NCI-H187 (cell line): ENCODE measurements around the gene ST6GALNAC5.

Experiments
- DNase-seq, 2 experiments: peaks; one replicate each; lab custom pipeline; 2025; lab: John Stamatoyannopoulos, UW

The ST6GALNAC5 gene

DNA sequence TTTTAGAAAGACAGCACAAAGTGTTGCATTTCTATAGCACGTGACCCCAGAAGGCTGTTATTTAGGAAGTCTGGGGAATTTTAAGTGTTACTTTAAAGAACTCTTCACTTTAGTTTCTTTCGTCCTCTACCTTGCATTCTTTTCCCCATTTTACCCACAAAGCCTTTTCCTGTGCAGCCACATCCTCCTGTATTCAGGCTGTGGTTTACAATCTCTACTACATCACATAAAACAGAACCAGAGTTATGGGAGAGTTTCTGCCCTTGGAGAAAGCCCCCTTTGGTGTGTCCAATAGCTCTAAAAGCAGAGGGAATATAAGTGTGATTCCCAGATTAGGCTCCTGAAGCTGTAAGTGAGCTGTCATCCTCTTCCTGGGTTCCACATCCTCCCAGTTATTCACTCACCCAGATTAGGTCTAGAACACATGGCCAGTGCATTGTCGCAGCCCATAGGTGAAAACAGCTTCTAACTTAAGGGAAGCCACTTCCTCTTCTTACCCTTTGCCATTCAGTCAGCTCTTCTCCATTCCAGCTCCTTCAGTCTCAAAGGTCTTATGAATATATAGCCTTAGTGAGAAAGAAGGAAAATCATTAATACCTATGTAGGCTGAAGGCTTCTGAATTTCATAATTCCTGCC is 180.8 kb downstream of the ST6GALNAC5 start:
- DNase-seq, result no peak

DNA sequence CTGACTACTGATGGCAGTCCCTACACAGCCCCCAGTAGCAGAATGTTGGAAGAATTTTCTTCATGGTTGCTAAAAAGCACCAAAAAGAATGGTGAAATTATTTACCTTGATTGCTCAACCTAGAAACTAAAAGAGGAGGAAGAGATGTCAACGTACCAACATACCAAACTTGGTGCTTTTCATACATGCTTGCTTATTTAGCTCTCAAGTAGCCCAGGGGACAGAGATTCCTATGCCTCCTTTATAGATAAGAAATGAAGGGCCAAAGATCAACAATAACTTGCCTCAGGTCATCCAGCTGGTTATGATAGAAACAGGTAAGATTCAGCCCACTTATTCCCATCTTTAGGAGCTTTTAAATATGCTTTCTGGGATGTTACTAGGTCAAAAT is 181.3 kb downstream of the ST6GALNAC5 start:
- no peak for DNase-seq

DNA sequence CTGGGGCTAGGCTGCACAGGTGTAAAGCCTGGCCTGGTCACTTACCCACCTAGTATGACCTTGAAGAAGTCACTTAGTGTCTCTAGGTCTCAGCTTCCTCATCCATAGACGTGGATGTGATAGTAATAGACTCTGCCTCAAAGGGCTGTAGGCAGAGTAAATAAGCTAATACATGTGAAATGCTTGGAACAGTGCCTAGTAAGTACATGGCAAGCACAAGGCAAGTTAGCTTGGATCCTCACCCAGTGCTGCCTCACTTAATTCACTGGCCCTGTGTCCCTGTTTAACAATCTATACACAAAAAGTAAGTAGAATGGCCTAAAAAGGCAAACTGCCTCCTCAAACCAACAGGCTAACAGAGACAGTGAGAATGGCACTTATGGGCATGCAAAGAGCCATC is 184.1 kb downstream of the ST6GALNAC5 start:
- DNase-seq, result no peak

DNA sequence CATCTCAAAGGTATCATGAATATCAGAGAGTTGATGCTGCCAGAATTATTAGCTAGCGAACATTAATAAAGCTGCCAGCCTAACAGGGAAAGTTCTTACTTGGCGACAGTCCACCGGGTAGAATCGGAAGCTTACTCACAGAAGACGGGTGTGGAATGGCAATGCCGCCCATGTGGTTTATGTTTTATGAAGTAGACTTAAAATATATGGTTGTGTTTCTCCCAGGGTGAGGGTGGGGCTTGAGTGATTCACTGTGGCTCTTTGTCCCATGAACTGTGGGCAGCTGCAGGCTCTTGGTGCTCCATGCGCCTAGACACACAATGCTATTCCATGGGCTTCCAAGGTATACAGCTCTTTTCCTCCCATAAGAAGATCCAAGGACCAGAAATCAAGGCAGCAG is 189.2 kb downstream of the ST6GALNAC5 start:
- DNase-seq, result no peak

DNA sequence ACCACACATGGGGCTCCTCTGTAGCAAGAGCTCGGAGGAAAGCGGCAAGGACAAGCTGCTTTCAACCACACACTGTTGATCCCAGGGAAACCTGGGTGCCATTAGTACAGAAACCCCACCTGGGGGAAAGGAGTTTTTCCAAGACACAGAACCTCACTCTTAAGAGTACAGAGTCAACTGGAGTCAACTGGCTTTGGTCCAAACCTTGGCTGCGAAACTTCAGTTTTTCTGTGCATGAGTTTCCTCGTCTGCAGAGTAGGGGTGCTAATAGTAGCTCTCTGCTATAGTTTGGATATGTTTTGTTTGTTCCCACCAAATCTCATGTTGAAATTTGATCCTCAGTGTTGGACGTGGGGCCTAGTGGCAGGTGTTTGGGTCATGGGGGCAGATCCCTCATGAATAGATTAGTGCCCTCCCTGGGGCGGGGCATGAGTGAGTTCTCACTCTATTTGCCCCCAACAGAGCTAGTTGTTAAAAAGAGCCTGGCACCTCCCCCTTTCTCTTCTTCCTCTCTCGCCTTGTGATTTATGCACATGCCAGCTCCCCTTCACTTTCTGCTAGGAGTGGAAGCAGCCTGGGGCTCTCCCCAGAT is 190.8 kb downstream of the ST6GALNAC5 start:
- DNase-seq, result no peak

DNA sequence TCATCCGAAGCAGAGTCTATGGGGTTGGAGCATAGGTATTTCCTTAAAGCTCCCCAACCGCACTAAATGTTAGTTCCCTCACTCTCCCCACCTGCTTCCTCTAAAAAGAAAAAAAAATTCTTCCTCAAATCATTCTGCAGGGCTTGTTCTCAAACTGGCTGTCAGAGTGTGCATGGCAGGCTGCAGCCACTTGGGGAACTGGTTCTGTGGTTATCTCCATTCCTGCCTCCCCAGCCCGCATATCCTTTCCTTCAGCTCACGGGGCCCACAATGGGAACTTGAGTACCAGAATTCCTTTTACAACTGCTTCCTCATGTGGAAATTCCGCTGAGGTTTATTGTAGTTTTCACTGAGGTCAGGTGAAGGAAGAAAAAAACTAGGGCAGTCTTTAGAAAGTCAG is 192.7 kb downstream of the ST6GALNAC5 start:
- no peak for DNase-seq

DNA sequence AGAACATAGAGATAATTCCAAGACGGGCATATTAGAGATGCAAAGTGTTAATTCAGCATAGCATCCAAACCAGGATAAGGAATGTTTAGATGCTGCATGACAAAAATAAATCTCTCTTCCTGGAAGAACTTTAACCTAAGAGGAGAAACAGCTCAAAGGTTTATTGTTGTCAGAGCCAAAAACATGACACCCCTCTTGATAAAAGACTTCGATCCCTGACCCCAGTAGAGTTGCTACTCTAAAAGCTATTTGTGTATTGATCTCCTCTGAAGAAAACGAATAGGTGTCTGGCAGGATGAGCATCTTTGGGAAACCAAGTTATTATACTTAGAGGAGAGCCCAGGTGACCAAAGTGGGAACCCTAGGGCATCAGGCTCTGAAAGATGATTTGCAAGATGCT is 193.9 kb downstream of the ST6GALNAC5 start:
- no peak for DNase-seq

DNA sequence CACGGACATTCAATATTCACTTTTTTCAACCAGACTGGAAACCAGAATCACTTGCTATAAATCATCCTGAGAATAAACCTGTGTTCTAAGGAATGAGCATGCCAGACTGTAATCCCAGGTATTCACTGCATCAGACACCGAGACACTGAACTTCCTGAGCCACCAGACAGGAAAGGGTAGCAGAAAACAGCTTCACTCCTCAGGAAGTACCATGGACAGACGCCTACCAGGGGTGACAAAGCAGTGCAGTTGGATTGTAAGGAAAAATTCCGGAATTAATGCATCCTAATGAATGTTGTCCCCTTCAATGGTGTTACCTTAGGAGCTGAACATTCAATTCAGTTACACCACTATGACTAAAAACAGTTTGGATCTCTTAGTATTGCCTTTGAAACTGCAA is 195.8 kb downstream of the ST6GALNAC5 start:
- DNase-seq, result no peak

DNA sequence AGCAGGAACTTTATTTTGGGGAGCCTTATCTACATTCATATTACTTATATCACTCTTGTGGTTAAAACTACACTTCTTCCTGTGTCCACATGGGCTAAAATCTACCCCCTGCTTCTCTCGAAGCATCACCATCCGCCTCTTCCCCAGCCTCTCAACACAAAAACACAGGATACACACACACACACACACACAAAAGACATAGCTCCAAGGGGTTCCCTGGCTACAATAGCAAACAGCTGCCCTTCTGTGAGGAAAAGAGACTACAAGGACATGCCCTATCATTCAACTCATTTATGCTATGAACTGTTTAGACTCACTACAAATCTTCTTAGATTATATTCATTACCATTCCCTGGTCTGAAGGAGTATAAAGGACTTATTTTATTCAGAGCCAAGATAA is 197.0 kb downstream of the ST6GALNAC5 start:
- no peak for DNase-seq

DNA sequence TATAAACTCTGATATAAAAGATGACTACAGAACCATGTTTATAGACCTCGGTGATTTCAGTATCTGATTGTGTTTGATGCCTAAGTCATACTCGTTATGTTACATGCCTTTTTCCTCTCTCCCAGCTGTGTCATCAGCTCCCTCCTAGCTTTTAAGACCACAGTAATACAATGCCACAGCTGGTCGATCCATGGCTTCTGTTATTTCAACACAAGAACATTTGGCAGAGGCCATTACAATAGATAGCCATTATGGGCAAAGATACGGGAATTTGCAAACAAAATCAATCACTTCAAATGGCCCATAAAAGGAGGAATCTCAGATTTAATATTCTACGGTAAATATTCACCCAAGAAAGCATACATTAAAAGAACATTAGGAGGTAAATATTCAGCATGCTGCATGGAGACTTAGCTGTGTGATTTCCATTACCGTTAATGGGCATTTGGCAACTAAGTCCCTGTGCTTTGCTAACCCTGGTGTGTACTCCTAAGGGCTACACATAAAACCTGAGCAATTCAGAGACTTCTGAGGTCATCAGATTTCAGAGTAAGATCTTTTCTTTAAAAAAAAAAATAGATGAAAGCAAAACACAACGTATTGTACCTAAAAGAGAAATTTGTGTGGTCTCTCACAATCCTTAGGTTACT is 198.5 kb downstream of the ST6GALNAC5 start:
- DNase-seq, result no peak

DNA sequence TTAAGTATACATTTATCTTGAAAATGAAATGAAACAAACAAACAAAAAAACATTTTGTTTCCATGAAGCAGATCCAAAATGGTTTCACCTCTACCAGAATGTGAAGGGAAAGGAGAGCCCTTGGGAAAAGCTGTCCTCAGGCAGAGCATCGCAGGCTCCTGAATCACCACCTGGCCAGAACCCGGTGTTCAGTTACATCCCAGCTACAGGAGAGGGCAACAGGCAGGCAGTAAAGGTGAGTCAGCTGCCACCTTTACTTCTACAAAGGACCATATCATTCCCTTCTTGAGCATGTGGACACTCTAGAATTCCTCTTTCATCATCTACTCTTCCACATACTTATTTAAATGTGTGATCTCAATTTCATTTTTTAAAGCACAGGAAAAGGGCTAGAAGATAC is 200.7 kb downstream of the ST6GALNAC5 start:
- DNase-seq, result no peak

DNA sequence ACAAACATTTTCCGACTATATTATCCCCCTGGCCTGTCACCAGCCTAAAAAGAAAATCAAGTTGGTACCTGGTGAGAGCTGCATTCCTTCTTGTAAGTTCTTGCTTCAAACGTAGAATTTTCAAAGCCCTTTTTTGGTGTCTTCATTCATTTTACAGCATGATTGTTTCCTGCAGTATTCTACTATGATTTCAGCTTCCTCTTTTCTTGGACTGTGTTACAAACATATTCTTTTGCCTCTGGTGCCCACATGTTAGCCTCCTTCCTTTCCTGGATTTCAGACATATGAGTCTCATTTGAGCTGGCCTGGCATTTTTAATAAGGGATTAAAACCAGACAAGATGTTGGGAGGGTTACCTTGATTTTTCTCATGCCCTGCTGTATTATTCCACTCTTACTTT is 209.5 kb downstream of the ST6GALNAC5 start:
- DNase-seq, result no peak

DNA sequence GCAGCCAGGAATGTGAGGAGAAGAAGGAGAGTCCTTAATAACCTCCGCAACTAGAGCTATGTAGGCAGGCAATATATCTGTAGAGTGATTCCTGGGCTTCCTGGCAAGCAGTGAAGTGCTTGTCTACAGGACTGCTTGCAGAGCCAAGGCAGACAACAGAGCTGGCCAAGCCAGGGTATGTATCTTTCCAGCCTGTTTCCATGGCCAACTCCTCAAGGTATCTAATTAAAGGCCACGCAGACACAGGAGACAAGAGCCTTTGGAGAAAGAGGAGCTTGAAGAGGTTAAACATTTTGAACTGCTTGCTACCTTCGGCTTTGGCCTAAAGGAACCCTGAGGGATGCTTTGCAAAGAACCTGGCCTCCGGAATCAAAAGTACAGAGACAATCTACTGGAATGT is 214.6 kb downstream of the ST6GALNAC5 start:
- DNase-seq, result no peak

DNA sequence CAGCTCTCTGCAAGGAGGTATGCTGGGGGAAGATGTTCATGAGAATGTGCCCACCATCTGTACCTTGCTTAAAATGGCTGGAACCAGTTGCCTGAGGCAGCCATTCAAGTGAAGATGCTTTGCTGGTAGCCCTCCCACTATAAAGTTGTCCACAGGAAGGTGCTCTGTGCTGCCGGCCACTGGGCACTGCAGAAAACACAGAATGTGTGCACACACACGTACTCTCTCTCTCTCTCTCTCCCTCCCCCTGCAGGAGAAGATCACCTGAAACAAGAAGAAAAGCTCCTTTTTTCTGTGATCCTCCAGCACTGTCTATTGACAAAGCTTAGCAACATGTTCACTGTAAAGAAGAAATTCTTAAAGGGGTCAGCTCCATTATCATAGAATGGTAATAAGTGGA is 217.2 kb downstream of the ST6GALNAC5 start:
- no peak for DNase-seq

DNA sequence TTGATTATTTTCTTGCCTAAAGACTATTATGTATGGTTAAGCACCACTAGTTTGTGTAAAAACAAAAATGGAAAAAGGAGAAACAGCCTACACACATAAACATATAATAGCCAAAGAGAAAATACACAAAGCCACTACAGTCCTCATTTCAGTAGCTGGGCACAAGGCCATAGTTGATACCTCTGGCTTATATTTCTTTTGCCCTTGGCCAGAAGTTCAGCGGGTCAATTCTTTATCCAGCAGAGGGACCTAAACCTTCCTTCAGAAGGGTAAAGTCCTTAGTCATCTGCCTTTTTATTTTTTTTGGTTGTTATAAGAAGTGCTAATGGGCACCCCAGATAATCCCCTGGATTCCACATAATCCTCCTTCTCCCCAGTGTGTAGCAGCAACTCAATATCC is 217.8 kb downstream of the ST6GALNAC5 start:
- DNase-seq, result no peak

DNA sequence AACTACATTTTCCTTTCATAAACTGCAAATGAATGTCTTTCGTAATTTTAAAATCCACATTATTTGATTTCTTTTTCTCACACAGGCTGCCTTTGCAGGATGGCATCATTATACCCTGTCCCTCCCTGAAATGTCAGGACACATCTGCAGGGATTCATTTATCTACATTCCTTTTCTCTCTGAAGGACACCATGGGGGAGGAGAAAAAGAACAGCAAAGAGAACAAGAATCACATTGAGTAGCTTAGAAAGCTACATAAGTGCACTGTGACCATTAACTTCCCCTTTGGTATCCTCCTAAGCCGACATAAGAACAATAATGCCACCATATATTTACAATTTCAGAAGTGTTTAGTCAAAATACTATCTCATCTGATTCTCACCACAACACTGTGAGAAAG is 222.5 kb downstream of the ST6GALNAC5 start:
- no peak for DNase-seq

DNA sequence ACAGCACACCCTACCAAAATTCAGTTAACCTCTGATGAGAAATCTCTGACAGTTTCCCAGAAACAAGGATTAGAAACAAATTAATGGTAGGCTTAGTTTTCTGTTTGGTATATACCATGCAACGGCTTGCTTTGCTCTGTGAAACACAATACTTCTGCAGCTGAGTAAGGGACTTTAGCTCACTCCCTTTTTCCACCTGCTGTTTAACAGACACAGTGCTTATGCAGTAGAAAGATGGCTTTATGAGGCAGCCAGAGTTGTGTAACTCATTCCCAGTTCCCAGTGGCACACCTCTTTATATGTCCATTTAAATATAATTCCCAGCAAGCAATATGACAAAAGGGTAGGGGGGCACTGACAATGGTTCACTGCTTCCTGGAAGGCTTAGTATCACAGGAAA is 228.0 kb downstream of the ST6GALNAC5 start:
- no peak for DNase-seq

DNA sequence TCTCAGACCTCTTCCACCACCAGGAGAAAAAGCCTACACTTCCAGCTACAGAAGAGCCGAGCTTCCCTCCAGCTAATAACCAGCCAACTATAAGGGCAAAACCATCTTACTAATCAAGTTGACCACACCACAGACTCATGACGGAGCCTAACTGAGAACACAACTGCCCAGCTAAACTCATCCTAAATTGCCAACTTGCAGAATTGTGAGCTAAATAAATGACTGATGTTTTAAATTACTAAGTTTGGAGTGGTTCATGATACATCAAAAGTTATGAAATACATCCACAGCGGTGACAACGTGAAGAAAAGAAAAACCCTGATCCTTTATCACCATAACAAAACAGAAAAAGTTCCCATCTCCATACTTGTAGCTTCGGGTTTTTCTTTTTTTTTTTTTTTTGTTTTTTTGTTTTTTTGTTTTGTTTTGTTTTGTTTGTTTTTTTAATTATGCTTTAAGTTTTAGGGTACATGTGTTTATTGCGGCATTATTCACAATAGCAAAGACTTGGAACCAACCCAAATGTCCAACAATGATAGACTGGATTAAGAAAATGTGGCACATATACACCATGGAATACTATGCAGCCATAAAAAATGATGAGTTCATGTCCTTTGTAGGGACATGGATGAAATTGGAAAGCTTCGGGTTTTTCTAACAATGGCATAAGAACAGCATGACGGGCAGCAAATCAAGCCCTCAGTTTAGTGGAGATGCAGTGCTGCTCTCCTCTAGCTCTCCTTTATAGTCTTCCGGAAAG is 229.4 kb downstream of the ST6GALNAC5 start:
- no peak for DNase-seq

DNA sequence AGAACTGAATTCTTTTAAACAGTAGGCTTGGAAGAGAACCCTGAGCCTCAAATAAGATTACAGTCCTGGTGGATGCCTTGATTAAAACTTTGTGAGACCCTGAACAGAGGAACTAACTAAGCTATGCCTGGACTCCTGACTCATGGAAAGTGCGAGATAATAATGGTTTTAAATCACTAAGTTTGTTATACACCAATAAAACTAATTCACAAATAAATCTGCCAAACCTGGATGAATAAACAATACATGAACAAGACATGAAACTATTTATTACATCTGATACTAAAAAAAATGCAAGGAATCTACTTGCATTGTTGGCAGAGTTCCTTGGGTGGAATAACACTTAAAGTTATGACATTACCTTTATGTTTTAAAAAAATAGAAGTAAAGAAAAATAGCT is 233.6 kb downstream of the ST6GALNAC5 start:
- no peak for DNase-seq

DNA sequence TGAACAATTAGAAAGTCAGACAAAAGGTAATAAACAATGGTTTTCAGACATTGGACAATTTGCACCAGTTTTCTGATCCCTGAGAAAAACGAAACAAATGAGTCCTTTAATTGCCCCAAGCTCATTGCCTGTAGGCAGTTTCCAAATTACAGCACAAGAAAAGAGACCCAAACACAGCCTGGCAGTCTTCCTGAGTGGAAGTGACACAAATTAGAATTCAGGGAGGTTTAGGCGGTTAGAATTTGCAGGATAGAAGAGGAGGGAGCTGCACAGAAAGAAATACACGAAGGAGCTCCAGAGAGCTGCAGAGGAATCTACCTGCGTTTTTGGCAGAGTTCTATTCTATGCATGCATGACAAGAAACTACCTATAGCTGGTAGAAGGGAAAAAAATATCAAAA is 236.2 kb downstream of the ST6GALNAC5 start:
- no peak for DNase-seq

DNA sequence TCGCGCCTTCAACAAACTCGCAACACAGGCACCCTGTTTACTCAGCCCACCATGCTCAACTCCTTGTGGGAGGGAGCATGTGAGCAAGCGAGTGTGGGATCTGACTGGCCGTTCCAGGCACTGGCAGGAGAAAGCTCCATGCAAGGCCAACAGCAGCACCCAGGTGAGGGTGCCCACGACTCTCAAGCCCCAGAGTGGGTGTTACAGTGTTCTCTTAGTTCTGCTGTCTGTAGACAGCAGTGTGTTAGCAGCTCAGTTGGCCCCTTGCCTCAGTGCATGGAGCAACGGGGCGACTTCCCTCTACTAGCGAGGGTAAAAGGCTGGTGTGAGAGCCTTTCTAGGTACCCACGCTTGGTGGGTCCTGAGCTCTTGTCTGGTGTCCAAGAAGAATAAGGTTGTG is 237.4 kb downstream of the ST6GALNAC5 start:
- no peak for DNase-seq
